Measurements from ENCODE around the gene PSMG4.

Gene PSMG4

DNA sequence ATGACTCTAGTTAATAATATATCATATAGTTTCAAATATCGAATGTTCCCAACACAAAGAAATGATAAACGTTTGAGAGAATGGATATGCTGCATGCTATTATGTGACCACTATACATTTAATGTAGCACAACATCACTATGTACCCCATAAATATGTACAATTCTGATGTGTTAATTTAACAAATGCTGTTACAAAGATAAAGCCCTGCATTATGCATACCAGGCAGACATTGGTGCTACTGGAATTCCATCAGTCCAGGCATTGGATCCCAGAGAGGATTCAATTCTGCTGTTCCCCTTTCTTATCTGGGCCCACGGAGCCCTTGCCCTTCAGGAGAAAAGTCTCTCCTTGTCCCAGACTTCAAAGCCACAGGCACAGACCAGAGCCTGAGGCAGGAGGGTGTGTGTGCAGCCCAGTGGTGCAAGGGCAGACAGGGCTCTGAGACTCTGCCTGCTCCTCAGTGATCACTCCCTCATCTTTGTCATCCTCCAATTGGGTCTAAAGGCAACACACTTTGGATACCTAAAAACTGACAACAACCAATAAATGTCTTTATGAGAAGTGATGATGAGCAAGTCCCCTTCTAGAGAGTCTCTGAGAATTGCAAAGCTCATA is 45.2 kb downstream of the PSMG4 start:
- no peak overlapping the region for H3K27ac ChIP-seq (ENCODE audit: low read depth, low read length)
- WGBS, result 95% methylated on average over 1 of the region's 3 CpGs
- H3K27me3 ChIP-seq (ENCODE audit: insufficient read depth, low read length), result no peaks in the 10 kb centered on the region
- H3K4me1 ChIP-seq (ENCODE audit: insufficient read depth, low read length), result no peaks in the 10 kb centered on the region
- H3K36me3 ChIP-seq (ENCODE audit: insufficient read depth, low read length), result peaks cover 3% of the 10 kb centered on the region; the same call in 1 of the 2 replicates
- no peak overlapping the region for H3K9ac ChIP-seq (ENCODE audit: low read depth, low read length)
- H3K4me3 ChIP-seq (ENCODE audit: low read length), result no peak overlapping the region
- 0 out of 2 replicates have a peak, but pooled peaks cover 3% of the 10 kb centered on the region for H3K9me3 ChIP-seq (ENCODE audit: insufficient read depth, low read depth, low read length)

GRCh38 chr6:3304500-3305215 is 45.9 kb downstream of the PSMG4 start:
- 93% methylated on average over 16 of the region's 16 CpGs for WGBS
- no peaks in the 10 kb centered on the region for H3K27me3 ChIP-seq (ENCODE audit: insufficient read depth, low read length)
- H3K9ac ChIP-seq (ENCODE audit: low read depth, low read length), result no peak overlapping the region
- H3K9me3 ChIP-seq (ENCODE audit: insufficient read depth, low read depth, low read length), result 0 out of 2 replicates have a peak, but pooled peaks cover 3% of the 10 kb centered on the region
- H3K4me1 ChIP-seq (ENCODE audit: insufficient read depth, low read length), result no peaks in the 10 kb centered on the region
- no peak overlapping the region for H3K4me3 ChIP-seq (ENCODE audit: low read length)
- H3K36me3 ChIP-seq (ENCODE audit: insufficient read depth, low read length), result peaks cover 3% of the 10 kb centered on the region; the same call in 1 of the 2 replicates
- no peak overlapping the region for H3K27ac ChIP-seq (ENCODE audit: low read depth, low read length)

- H3K27ac ChIP-seq (ENCODE audit: low read depth, low read length), result no peak overlapping the region
- peaks cover 3% of the 10 kb centered on the region; the same call in 1 of the 2 replicates for H3K36me3 ChIP-seq (ENCODE audit: insufficient read depth, low read length)
- no peaks in the 10 kb centered on the region for H3K4me1 ChIP-seq (ENCODE audit: insufficient read depth, low read length)
- H3K9me3 ChIP-seq (ENCODE audit: insufficient read depth, low read depth, low read length), result 0 out of 2 replicates have a peak, but pooled peaks cover 3% of the 10 kb centered on the region
- no peak overlapping the region for H3K9ac ChIP-seq (ENCODE audit: low read depth, low read length)
- WGBS, result 94% methylated on average over 8 of the region's 8 CpGs
- no peak overlapping the region for H3K4me3 ChIP-seq (ENCODE audit: low read length)
- no peaks in the 10 kb centered on the region for H3K27me3 ChIP-seq (ENCODE audit: insufficient read depth, low read length)
Measured at GRCh38 chr6:3305216-3305565, 46.4 kb downstream of the PSMG4 start.

GRCh38 chr6:3305831-3306230 is 47.1 kb downstream of the PSMG4 start:
- Histone ChIP-seq H3K27me3 (ENCODE audit: insufficient read depth, low read length) (no peaks in the 10 kb centered on the region), H3K9me3 (ENCODE audit: insufficient read depth, low read depth, low read length) (0 out of 2 replicates have a peak, but pooled peaks cover 3% of the 10 kb centered on the region), H3K9ac (ENCODE audit: low read depth, low read length) (no peak overlapping the region), H3K27ac (ENCODE audit: low read depth, low read length) (no peak overlapping the region), H3K4me1 (ENCODE audit: insufficient read depth, low read length) (no peaks in the 10 kb centered on the region), H3K4me3 (ENCODE audit: low read length) (no peak overlapping the region), H3K36me3 (ENCODE audit: insufficient read depth, low read length) (peaks cover 3% of the 10 kb centered on the region; the same call in 1 of the 2 replicates)
- WGBS, result 100% methylated on average over 3 of the region's 3 CpGs

GRCh38 chr6:3306848-3307247 is 48.1 kb downstream of the PSMG4 start:
- Histone ChIP-seq H3K36me3 (ENCODE audit: insufficient read depth, low read length) (peaks cover 3% of the 10 kb centered on the region; the same call in 1 of the 2 replicates), H3K27me3 (ENCODE audit: insufficient read depth, low read length) (no peaks in the 10 kb centered on the region), H3K4me3 (ENCODE audit: low read length) (no peak overlapping the region), H3K9ac (ENCODE audit: low read depth, low read length) (no peak overlapping the region), H3K27ac (ENCODE audit: low read depth, low read length) (no peak overlapping the region), H3K4me1 (ENCODE audit: insufficient read depth, low read length) (no peaks in the 10 kb centered on the region), H3K9me3 (ENCODE audit: insufficient read depth, low read depth, low read length) (0 out of 2 replicates have a peak, but pooled peaks cover 3% of the 10 kb centered on the region)
- WGBS, result 96% methylated on average over 10 of the region's 10 CpGs

DNA sequence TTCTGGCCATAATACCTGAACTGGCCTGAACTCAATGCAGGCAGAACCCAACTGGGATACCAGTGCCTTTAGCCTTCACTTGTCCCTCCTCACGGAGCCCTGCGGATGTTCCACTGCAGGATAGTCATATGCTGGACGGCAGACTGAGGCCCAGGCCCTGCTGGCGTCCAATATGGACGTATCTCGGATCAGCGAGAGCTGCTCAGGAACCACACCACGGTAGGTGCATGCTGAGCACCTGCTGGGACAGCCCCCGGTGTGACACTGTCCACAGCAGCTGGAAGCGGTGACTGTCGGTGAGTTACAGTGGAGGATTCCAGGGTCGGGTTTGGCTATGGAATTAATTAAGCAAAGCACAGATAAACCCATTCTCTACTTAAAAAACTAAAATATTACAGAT is 48.7 kb downstream of the PSMG4 start:
- H3K4me1 ChIP-seq (ENCODE audit: insufficient read depth, low read length), result no peaks in the 10 kb centered on the region
- no peak overlapping the region for H3K9ac ChIP-seq (ENCODE audit: low read depth, low read length)
- peaks cover 3% of the 10 kb centered on the region; the same call in 1 of the 2 replicates for H3K36me3 ChIP-seq (ENCODE audit: insufficient read depth, low read length)
- no peak overlapping the region for H3K27ac ChIP-seq (ENCODE audit: low read depth, low read length)
- H3K4me3 ChIP-seq (ENCODE audit: low read length), result no peak overlapping the region
- no peaks in the 10 kb centered on the region for H3K27me3 ChIP-seq (ENCODE audit: insufficient read depth, low read length)
- 0 out of 2 replicates have a peak, but pooled peaks cover 3% of the 10 kb centered on the region for H3K9me3 ChIP-seq (ENCODE audit: insufficient read depth, low read depth, low read length)
- 86% methylated on average over 11 of the region's 12 CpGs for WGBS

- 88% methylated on average over 10 of the region's 10 CpGs for WGBS
- no peak overlapping the region for H3K27ac ChIP-seq (ENCODE audit: low read depth, low read length)
Measured at GRCh38 chr6:3308106-3308505, 49.4 kb downstream of the PSMG4 start.

DNA sequence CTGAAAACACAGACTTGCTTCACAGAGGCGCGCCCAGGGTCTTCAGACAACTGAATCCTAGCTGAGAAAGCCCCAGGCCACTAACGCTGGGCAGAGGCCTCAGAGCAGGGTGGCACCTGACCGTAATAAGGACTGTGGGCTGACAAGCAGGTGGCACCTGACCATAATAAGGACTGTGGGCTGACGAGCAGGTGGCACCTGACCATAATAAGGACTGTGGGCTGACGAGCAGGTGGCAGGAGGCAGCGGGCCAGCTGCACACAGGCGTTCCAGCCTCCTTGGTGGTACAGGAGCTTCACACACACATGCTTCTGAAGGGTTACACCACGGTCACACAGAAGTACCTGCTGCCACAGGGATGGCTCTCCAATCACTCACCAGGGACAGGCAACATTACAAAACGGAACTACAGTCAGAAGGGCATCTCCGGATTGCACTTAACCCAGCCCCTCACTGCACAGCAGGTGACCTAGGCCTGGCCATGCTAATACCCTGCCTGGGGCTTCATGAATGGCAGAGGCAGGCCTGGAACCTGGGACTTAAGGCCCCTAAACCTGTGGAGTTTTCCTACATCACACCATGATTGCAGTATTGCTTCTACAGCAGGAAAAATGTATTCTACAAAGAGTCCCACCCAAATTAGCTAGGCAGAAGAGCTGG is 50.8 kb downstream of the PSMG4 start:
- Histone ChIP-seq H3K27ac (ENCODE audit: low read depth, low read length) (no peak overlapping the region), H3K9me3 (ENCODE audit: insufficient read depth, low read depth, low read length) (0 out of 2 replicates have a peak, but pooled peaks cover 3% of the 10 kb centered on the region), H3K4me3 (ENCODE audit: low read length) (no peak overlapping the region), H3K36me3 (ENCODE audit: insufficient read depth, low read length) (peaks cover 3% of the 10 kb centered on the region; the same call in 1 of the 2 replicates), H3K9ac (ENCODE audit: low read depth, low read length) (no peak overlapping the region), H3K27me3 (ENCODE audit: insufficient read depth, low read length) (no peaks in the 10 kb centered on the region), H3K4me1 (ENCODE audit: insufficient read depth, low read length) (no peaks in the 10 kb centered on the region)
- 82% methylated on average over 11 of the region's 11 CpGs for WGBS

More at GRCh38 chr6:3308106-3308505, 49.4 kb downstream of the PSMG4 start:
- Histone ChIP-seq H3K9ac (ENCODE audit: low read depth, low read length) (no peak overlapping the region), H3K4me1 (ENCODE audit: insufficient read depth, low read length) (no peaks in the 10 kb centered on the region), H3K36me3 (ENCODE audit: insufficient read depth, low read length) (peaks cover 3% of the 10 kb centered on the region; the same call in 1 of the 2 replicates), H3K9me3 (ENCODE audit: insufficient read depth, low read depth, low read length) (0 out of 2 replicates have a peak, but pooled peaks cover 3% of the 10 kb centered on the region), H3K4me3 (ENCODE audit: low read length) (no peak overlapping the region), H3K27me3 (ENCODE audit: insufficient read depth, low read length) (no peaks in the 10 kb centered on the region)

GRCh38 chr6:3310051-3310448 is 51.3 kb downstream of the PSMG4 start:
- no peak overlapping the region for H3K27ac ChIP-seq (ENCODE audit: low read depth, low read length)
- 0 out of 2 replicates have a peak, but pooled peaks cover 3% of the 10 kb centered on the region for H3K9me3 ChIP-seq (ENCODE audit: insufficient read depth, low read depth, low read length)
- WGBS, result 94% methylated on average over 6 of the region's 6 CpGs
- no peak overlapping the region for H3K9ac ChIP-seq (ENCODE audit: low read depth, low read length)
- H3K4me3 ChIP-seq (ENCODE audit: low read length), result no peak overlapping the region
- no peaks in the 10 kb centered on the region for H3K4me1 ChIP-seq (ENCODE audit: insufficient read depth, low read length)
- H3K36me3 ChIP-seq (ENCODE audit: insufficient read depth, low read length), result peaks cover 3% of the 10 kb centered on the region; the same call in 1 of the 2 replicates
- H3K27me3 ChIP-seq (ENCODE audit: insufficient read depth, low read length), result no peaks in the 10 kb centered on the region

GRCh38 chr6:3310703-3311102 is 52.0 kb downstream of the PSMG4 start:
- 94% methylated on average over 9 of the region's 9 CpGs for WGBS
- no peaks in the 10 kb centered on the region for H3K27me3 ChIP-seq (ENCODE audit: insufficient read depth, low read length)
- H3K9ac ChIP-seq (ENCODE audit: low read depth, low read length), result no peak overlapping the region
- 0 out of 2 replicates have a peak, but pooled peaks cover 3% of the 10 kb centered on the region for H3K9me3 ChIP-seq (ENCODE audit: insufficient read depth, low read depth, low read length)
- H3K36me3 ChIP-seq (ENCODE audit: insufficient read depth, low read length), result peaks cover 3% of the 10 kb centered on the region; the same call in 1 of the 2 replicates
- no peak overlapping the region for H3K27ac ChIP-seq (ENCODE audit: low read depth, low read length)
- no peaks in the 10 kb centered on the region for H3K4me1 ChIP-seq (ENCODE audit: insufficient read depth, low read length)
- no peak overlapping the region for H3K4me3 ChIP-seq (ENCODE audit: low read length)

- 0 out of 2 replicates have a peak, but pooled peaks cover 3% of the 10 kb centered on the region for H3K36me3 ChIP-seq (ENCODE audit: insufficient read depth, low read length)
- no peaks in the 10 kb centered on the region for H3K27me3 ChIP-seq (ENCODE audit: insufficient read depth, low read length)
- no peaks in the 10 kb centered on the region for H3K4me1 ChIP-seq (ENCODE audit: insufficient read depth, low read length)
- no peak overlapping the region for H3K9ac ChIP-seq (ENCODE audit: low read depth, low read length)
- H3K4me3 ChIP-seq (ENCODE audit: low read length), result no peak overlapping the region
- WGBS, result 95% methylated on average over 6 of the region's 6 CpGs
- no peak overlapping the region for H3K27ac ChIP-seq (ENCODE audit: low read depth, low read length)
- no peaks in the 10 kb centered on the region for H3K9me3 ChIP-seq (ENCODE audit: insufficient read depth, low read depth, low read length)
Measured at GRCh38 chr6:3311826-3312225, 53.1 kb downstream of the PSMG4 start.

All from HUES64 (cell line).